Activated T-cell treated with anti-CD3 and anti-CD28 coated beads, Interleukin-2, amount 50 U/mL, for 24 hours (primary cell): ENCODE measurements around the gene CMSS1.
"Not testable (repeated sequence)": the region's sequence is repeated elsewhere in the genome, so short reads cannot be mapped to it uniquely, and the experiment has no call there.

Experiments used
- DNase-seq: peaks from one replicate; pipeline ENCODE4 v3.0.0-alpha.2; 2020
- H3K27ac Mint-ChIP-seq: 2 replicates; pipeline ENCODE4 v1.8.0; 2020; ENCODE audit warnings: mild to moderate bottlenecking, mixed read lengths
- H3K27me3 Mint-ChIP-seq: 2 replicates; pipeline ENCODE4 v1.8.0; 2020; ENCODE audit warnings: mixed read lengths
- H3K36me3 Mint-ChIP-seq: 2 replicates; pipeline ENCODE4 v1.8.0; 2020; ENCODE audit warnings: low read depth, mixed read lengths
- H3K4me1 Mint-ChIP-seq: 2 replicates; pipeline ENCODE4 v1.8.0; 2020; ENCODE audit warnings: low read depth, mixed read lengths
- H3K4me3 Mint-ChIP-seq: 2 replicates; pipeline ENCODE4 v1.8.0; 2020; ENCODE audit warnings: mild to moderate bottlenecking, moderate library complexity, mixed read lengths
- H3K9me3 Mint-ChIP-seq: 2 replicates; pipeline ENCODE4 v1.8.0; 2020; ENCODE audit warnings: mixed read lengths

Gene CMSS1

DNA sequence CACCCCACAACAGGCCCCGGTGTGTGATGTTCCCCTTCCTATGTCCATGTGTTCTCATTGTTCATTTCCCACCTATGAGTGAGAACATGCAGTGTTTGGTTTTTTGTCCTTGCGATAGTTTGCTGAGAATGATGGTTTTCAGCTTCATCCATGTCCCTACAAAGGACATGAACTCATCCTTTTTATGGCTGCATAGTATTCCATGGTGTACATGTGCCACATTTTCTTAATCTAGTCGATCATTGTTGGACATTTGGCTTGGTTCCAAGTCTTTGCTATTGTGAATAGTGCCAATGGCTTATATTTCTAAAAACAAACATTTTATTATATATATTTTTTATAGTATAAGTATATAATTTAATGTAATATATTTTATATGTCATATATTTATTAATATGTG, 233.9 kb downstream of the CMSS1 start:
- not testable (repeated sequence) for H3K27me3 Mint-ChIP-seq, DNase-seq, H3K36me3 Mint-ChIP-seq, H3K9me3 Mint-ChIP-seq, H3K4me3 Mint-ChIP-seq, H3K27ac Mint-ChIP-seq
- H3K4me1 Mint-ChIP-seq, result peaks cover 16% of the 10 kb centered on the region

GRCh38 chr3:100053951-100054620, 236.4 kb downstream of the CMSS1 start:
- Mint-ChIP-seq H3K4me3 (no peak overlapping the region), H3K27ac (no peak overlapping the region), H3K27me3 (no peaks in the 10 kb centered on the region), H3K4me1 (no peaks in the 10 kb centered on the region), H3K36me3 (peaks cover 5% of the 10 kb centered on the region), H3K9me3 (no peaks in the 10 kb centered on the region)
- DNase-seq, result no peak

GRCh38 chr3:100057716-100058575, 240.3 kb downstream of the CMSS1 start:
- Mint-ChIP-seq H3K36me3 (peaks cover 7% of the 10 kb centered on the region), H3K4me3 (no peak overlapping the region), H3K27ac (no peak overlapping the region), H3K9me3 (no peaks in the 10 kb centered on the region), H3K4me1 (peaks cover 7% of the 10 kb centered on the region), H3K27me3 (no peaks in the 10 kb centered on the region)
- no peak for DNase-seq

GRCh38 chr3:100059472-100059871, 241.8 kb downstream of the CMSS1 start:
- Mint-ChIP-seq H3K27me3 (no peaks in the 10 kb centered on the region), H3K4me3 (no peak overlapping the region), H3K36me3 (peaks cover 7% of the 10 kb centered on the region), H3K9me3 (no peaks in the 10 kb centered on the region), H3K27ac (no peak overlapping the region), H3K4me1 (peaks cover 7% of the 10 kb centered on the region)
- no peak for DNase-seq

GRCh38 chr3:100060685-100061484, 243.2 kb downstream of the CMSS1 start:
- H3K27ac Mint-ChIP-seq, result no peak overlapping the region
- no peak for DNase-seq
- H3K4me3 Mint-ChIP-seq, result no peak overlapping the region

GRCh38 chr3:100062665-100063064, 245.0 kb downstream of the CMSS1 start:
- H3K4me3 Mint-ChIP-seq, result no peak overlapping the region
- H3K9me3 Mint-ChIP-seq, result no peaks in the 10 kb centered on the region
- peaks cover 7% of the 10 kb centered on the region for H3K36me3 Mint-ChIP-seq
- peaks cover 7% of the 10 kb centered on the region for H3K4me1 Mint-ChIP-seq
- H3K27ac Mint-ChIP-seq, result no peak overlapping the region
- DNase-seq, result no peak
- H3K27me3 Mint-ChIP-seq, result no peaks in the 10 kb centered on the region

More at GRCh38 chr3:100060685-100061484, 243.2 kb downstream of the CMSS1 start:
- no peaks in the 10 kb centered on the region for H3K27me3 Mint-ChIP-seq
- peaks cover 7% of the 10 kb centered on the region for H3K36me3 Mint-ChIP-seq
- peaks cover 7% of the 10 kb centered on the region for H3K4me1 Mint-ChIP-seq
- H3K9me3 Mint-ChIP-seq, result no peaks in the 10 kb centered on the region

DNA sequence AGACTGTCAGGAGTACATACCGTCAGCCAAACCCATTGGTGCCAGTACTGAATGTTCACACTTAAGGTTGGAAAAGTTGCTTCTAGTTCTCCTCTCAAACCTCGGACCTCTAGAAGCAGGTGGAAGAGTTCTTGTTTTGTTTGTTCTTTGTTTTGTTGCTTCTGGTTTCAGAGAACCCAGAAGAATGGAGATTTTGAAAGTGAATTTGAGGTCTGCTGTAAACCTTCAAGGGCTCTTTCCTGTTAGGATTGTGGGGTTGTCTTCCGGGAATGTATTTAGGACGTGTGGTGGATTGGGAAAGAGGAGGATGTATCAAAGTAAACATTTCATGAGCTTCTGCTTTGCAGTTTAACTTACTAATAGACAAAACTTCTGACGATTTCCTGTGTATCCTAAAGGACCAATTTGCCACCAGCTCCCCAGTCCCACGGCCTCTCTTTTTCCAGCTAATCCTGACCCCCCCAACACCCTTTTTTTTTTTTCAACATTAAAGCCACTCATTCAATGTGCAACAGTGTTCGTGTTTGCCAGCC, 246.3 kb downstream of the CMSS1 start:
- no peaks in the 10 kb centered on the region for H3K9me3 Mint-ChIP-seq
- H3K27me3 Mint-ChIP-seq, result no peaks in the 10 kb centered on the region
- no peak for DNase-seq
- H3K4me1 Mint-ChIP-seq, result peaks cover 10% of the 10 kb centered on the region
- H3K36me3 Mint-ChIP-seq, result peaks cover 7% of the 10 kb centered on the region
- no peak overlapping the region for H3K27ac Mint-ChIP-seq
- H3K4me3 Mint-ChIP-seq, result no peak overlapping the region

GRCh38 chr3:100067589-100067988, 249.9 kb downstream of the CMSS1 start:
- no peaks in the 10 kb centered on the region for H3K9me3 Mint-ChIP-seq
- H3K27ac Mint-ChIP-seq, result no peak overlapping the region
- no peak for DNase-seq
- H3K27me3 Mint-ChIP-seq, result no peaks in the 10 kb centered on the region
- H3K4me3 Mint-ChIP-seq, result no peak overlapping the region
- H3K4me1 Mint-ChIP-seq, result peaks cover 26% of the 10 kb centered on the region
- peaks cover 4% of the 10 kb centered on the region for H3K36me3 Mint-ChIP-seq

- Mint-ChIP-seq H3K27ac (no peak overlapping the region), H3K4me3 (no peak overlapping the region), H3K36me3 (peaks cover 2% of the 10 kb centered on the region), H3K4me1 (peaks cover 38% of the 10 kb centered on the region), H3K9me3 (no peaks in the 10 kb centered on the region), H3K27me3 (no peaks in the 10 kb centered on the region)
- peak; percentile 82 for DNase-seq
Measured at GRCh38 chr3:100068826-100069225, 251.2 kb downstream of the CMSS1 start.

DNA sequence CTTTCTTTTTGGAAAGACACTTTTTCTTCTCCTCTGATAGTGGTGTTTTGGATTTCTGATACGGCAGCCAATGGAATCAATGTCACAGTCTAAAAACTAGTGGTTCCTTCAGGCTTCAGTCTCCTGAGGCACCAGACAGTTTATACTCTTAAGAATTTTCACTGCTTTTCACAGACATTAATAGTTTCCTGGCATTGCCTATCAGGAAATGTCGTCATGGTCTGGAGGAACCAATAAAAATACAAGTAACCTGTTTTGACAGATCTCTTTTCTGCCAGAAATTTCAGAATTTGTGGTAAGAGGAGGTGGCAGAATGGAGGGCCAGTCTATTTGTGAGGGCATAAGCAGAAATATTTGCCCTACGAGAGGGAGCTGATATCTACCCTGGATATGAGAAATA, 251.8 kb downstream of the CMSS1 start:
- Mint-ChIP-seq H3K4me1 (peaks cover 44% of the 10 kb centered on the region), H3K4me3 (no peak overlapping the region), H3K27ac (no peak overlapping the region), H3K27me3 (no peaks in the 10 kb centered on the region), H3K36me3 (peaks cover 2% of the 10 kb centered on the region), H3K9me3 (no peaks in the 10 kb centered on the region)
- DNase-seq, result no peak

DNA sequence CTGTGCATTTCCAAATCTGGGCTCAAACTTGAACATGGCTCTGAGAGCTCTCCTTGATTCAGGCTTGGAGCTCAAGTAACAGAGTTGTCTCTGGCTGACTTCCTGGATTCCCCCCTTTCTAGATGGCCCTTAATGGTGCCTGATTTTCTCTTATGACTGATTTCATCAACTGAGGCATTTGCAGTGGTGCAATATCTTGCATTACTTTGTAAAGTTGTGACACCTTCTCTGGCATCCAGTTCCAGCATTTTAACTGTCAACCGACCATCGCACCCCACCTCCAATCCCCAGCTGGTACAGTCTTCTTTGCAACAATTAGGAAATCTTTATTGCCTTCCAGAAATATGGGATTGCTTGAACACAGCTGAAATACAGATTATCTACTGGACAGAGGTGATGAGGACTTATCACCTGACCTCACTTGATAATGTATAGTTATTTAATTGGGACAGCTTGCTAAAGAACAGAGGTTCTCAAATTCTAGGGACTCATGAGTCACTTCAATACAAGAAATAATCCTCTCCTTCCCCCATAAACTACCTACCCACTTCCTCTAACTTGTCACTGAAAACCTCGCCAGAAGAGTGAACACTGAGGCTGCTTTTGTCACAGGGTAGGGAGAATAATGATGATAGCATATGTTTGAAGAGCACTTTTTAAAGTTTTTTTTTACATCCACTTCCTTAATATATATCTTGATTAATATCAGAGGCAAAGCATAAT, 254.8 kb downstream of the CMSS1 start:
- H3K9me3 Mint-ChIP-seq, result no peaks in the 10 kb centered on the region
- peak overlapping the region; percentile 62 for H3K4me3 Mint-ChIP-seq

DNA sequence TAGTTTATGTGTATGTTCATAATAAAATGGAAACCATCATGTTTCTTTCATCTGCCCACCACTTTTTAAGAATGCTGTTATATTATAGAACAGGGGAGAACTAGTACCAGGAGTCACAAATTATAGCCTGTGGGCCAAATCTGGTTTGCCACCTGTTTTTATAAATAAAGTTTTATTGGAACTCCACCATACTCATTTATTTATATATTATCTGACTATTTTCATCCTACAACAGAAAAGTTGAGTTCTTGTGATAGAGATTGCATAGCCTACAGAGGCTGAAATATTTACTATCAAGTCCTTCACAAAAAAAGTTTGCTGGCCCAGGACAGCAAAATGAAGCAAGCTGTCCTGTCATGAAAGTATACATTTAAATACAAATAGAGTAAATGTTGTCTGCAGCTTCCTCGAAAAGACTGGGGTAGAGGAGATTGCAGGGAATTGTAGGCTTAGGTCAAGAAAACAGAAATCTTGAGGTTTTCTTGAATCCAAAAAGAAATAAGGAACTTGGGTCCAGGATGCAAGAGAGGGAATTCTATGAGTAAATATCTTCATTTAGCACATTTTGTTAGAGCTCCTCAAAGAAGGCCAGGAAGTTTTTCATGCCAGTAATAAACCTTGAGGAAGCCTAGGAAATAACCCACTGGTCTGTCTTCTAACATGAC, 255.5 kb downstream of the CMSS1 start:
- Mint-ChIP-seq H3K4me1 (peaks cover 62% of the 10 kb centered on the region), H3K27me3 (no peaks in the 10 kb centered on the region), H3K4me3 (peak overlapping the region; percentile 62), H3K27ac (peak overlapping the region; percentile 83), H3K36me3 (peaks cover 2% of the 10 kb centered on the region), H3K9me3 (no peaks in the 10 kb centered on the region)
- DNase-seq, result no peak

More for the DNA sequence above, 254.8 kb downstream of the CMSS1 start:
- DNase-seq, result no peak
- no peaks in the 10 kb centered on the region for H3K27me3 Mint-ChIP-seq
- peaks cover 2% of the 10 kb centered on the region for H3K36me3 Mint-ChIP-seq
- peaks cover 62% of the 10 kb centered on the region for H3K4me1 Mint-ChIP-seq
- H3K27ac Mint-ChIP-seq, result peak overlapping the region; percentile 67

GRCh38 chr3:100073714-100074307, 256.1 kb downstream of the CMSS1 start:
- DNase-seq, result no peak
- Mint-ChIP-seq H3K4me3 (peak overlapping the region; percentile 62), H3K9me3 (no peaks in the 10 kb centered on the region), H3K4me1 (peaks cover 60% of the 10 kb centered on the region), H3K27ac (peak overlapping the region; percentile 83), H3K36me3 (peaks cover 2% of the 10 kb centered on the region), H3K27me3 (no peaks in the 10 kb centered on the region)
